Loucy (cell line): Measurements from ENCODE around the gene FBXW12.
A peak's percentile ranks its signal among the peaks of the same experiment; 100 is the strongest.

Experiments used
- H2AFZ ChIP-seq: fragments of 200-600 bp; sonication (generic); 2 replicates; pipeline ENCODE4 v1.6.0; 2016; ENCODE audit warnings: antibody characterized with exemption, mild to moderate bottlenecking, low read length, moderate library complexity
- H3F3A ChIP-seq: fragments of 200-600 bp; 2 replicates; pipeline ENCODE4 v1.6.0; 2016; ENCODE audit warnings: antibody characterized with exemption, low read depth, mild to moderate bottlenecking
- H3K27me3 ChIP-seq: fragments of 200-600 bp; sonication (generic); 2 replicates; pipeline ENCODE4 v1.6.1; 2014; ENCODE audit warnings: low read length, mild to moderate bottlenecking; ENCODE audit not compliant: insufficient read depth, poor library complexity, severe bottlenecking
- H3K36me3 ChIP-seq: fragments of 200-600 bp; sonication (generic); 2 replicates; pipeline ENCODE4 v1.6.1; 2016; ENCODE audit warnings: low read length; ENCODE audit not compliant: insufficient read depth
- H3K4me1 ChIP-seq: fragments of 200-600 bp; sonication (generic); 2 replicates; pipeline ENCODE4 v1.5.1; 2014; ENCODE audit warnings: low read length, mild to moderate bottlenecking; ENCODE audit not compliant: insufficient read depth, poor library complexity, severe bottlenecking
- H3K4me2 ChIP-seq: fragments of 200-600 bp; sonication (generic); 2 replicates; pipeline ENCODE4 v1.6.0; 2014; ENCODE audit warnings: antibody characterized with exemption, low read length, low read depth, mild to moderate bottlenecking; ENCODE audit not compliant: poor library complexity, severe bottlenecking
- H3K4me3 ChIP-seq: fragments of 200-600 bp; sonication (generic); 2 replicates; pipeline ENCODE4 v1.5.1; 2014; ENCODE audit warnings: low read length, mild to moderate bottlenecking, mixed read lengths; ENCODE audit not compliant: poor library complexity, severe bottlenecking
- H3K79me2 ChIP-seq: fragments of 200-600 bp; sonication (generic); 2 replicates; pipeline ENCODE4 v1.6.1; 2014; ENCODE audit warnings: low read length; ENCODE audit not compliant: insufficient read depth
- H3K9ac ChIP-seq: fragments of 200-600 bp; sonication (generic); 2 replicates; pipeline ENCODE4 v1.6.0; 2014; ENCODE audit warnings: mild to moderate bottlenecking, low read depth, low read length, moderate library complexity; ENCODE audit not compliant: poor library complexity, severe bottlenecking
- H3K9me2 ChIP-seq: fragments of 200-600 bp; sonication (generic); replicated peaks from 2 replicates; pipeline ENCODE4 v1.6.1; 2016; ENCODE audit warnings: low read depth, low read length, mixed read lengths
- H3K9me3 ChIP-seq: fragments of 200-600 bp; sonication (generic); 2 replicates; pipeline ENCODE4 v1.6.1; 2014; ENCODE audit warnings: mild to moderate bottlenecking, antibody characterized with exemption, low read length, low read depth; ENCODE audit not compliant: insufficient read depth
- H4K20me1 ChIP-seq: fragments of 200-600 bp; sonication (generic); 2 replicates; pipeline ENCODE4 v1.6.0; 2014; ENCODE audit warnings: antibody characterized with exemption, low read length, mild to moderate bottlenecking; ENCODE audit not compliant: insufficient read depth, poor library complexity, severe bottlenecking
- EZH2phosphoT487 ChIP-seq: fragments of 200-600 bp; IDR thresholded peaks from 2 replicates; pipeline ENCODE4 v1.6.1; 2018; ENCODE audit warnings: antibody characterized with exemption, mild to moderate bottlenecking, moderate library complexity, borderline replicate concordance
- TF ChIP-seq, protein P1 (sequence below): fragments of 200-600 bp; sonication (generic); conservative IDR thresholded peaks from 2 replicates; pipeline ENCODE4 v1.5.1; 2014; ENCODE audit warnings: mild to moderate bottlenecking, antibody characterized with exemption, low read length

Gene FBXW12

DNA sequence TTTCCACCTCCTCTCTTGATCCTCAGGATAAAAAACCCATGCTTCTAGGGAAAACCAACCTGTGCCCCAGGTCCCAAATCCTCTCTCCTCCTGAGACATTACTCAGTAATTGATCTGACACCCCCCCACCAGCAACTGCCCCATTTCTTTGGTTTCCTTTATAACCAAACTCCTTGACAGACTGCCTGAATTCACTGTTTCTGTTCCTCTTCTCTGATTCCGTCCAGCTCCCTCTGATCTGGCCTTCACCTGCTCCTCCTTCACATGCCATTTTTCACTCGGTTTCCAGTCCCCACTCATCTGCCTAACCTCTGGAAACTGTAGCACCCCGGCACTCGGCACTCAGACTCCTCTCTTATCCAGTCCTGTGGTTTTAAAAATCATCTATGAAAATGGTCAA is 65.8 kb downstream of the FBXW12 start:
- no peaks in the 10 kb centered on the region for H3K9me2 ChIP-seq
- TF ChIP-seq, protein P1, sequence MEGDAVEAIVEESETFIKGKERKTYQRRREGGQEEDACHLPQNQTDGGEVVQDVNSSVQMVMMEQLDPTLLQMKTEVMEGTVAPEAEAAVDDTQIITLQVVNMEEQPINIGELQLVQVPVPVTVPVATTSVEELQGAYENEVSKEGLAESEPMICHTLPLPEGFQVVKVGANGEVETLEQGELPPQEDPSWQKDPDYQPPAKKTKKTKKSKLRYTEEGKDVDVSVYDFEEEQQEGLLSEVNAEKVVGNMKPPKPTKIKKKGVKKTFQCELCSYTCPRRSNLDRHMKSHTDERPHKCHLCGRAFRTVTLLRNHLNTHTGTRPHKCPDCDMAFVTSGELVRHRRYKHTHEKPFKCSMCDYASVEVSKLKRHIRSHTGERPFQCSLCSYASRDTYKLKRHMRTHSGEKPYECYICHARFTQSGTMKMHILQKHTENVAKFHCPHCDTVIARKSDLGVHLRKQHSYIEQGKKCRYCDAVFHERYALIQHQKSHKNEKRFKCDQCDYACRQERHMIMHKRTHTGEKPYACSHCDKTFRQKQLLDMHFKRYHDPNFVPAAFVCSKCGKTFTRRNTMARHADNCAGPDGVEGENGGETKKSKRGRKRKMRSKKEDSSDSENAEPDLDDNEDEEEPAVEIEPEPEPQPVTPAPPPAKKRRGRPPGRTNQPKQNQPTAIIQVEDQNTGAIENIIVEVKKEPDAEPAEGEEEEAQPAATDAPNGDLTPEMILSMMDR: no peak
- no peak for TF ChIP-seq EZH2phosphoT487
- no peak overlapping the region for H2AFZ ChIP-seq
- H3K4me2 ChIP-seq: peak overlapping the region; percentile 61
- no peaks in the 10 kb centered on the region for H3F3A ChIP-seq
- H3K4me3 ChIP-seq: no peak overlapping the region
- H3K36me3 ChIP-seq: peaks cover 3% of the 10 kb centered on the region; the same call in 1 of the 2 replicates
- H3K79me2 ChIP-seq: peaks cover 47% of the 10 kb centered on the region
- no peaks in the 10 kb centered on the region for H3K27me3 ChIP-seq
- H3K9me3 ChIP-seq: no peaks in the 10 kb centered on the region
- H3K9ac ChIP-seq: peak overlapping the region; percentile 0
- peaks cover 21% of the 10 kb centered on the region for H4K20me1 ChIP-seq
- peaks cover 23% of the 10 kb centered on the region for H3K4me1 ChIP-seq

- Histone ChIP-seq H4K20me1 (peaks cover 27% of the 10 kb centered on the region), H3K9me2 (no peaks in the 10 kb centered on the region), H3K4me1 (peaks cover 23% of the 10 kb centered on the region), H3K36me3 (peaks cover 10% of the 10 kb centered on the region; the same call in 1 of the 2 replicates), H3K4me2 (peak within 1 kb of the TSS; percentile 95), H3K27me3 (no peaks in the 10 kb centered on the region), H3K79me2 (peaks cover 52% of the 10 kb centered on the region), H3K9ac (peak within 1 kb of the TSS; percentile 99), H3F3A (no peaks in the 10 kb centered on the region), H2AFZ (peak within 1 kb of the TSS; percentile 75), H3K4me3 (peak within 1 kb of the TSS; percentile 81), H3K9me3 (no peaks in the 10 kb centered on the region)
- TF ChIP-seq, protein P1: no peak
- no peak for TF ChIP-seq EZH2phosphoT487
Observed at GRCh38 chr3:48439820-48440589, 68.0 kb downstream of the FBXW12 start, which contains the start of the genes CCDC51 and TMA7. Gene CCDC51, minus strand, starts transcription at chr3:48440119. Its CDS starts 4,991 bp downstream, at chr3:48435128. Gene TMA7, plus strand, starts transcription at chr3:48440257. Its CDS starts 40 bp downstream, at chr3:48440297.

- Histone ChIP-seq H3K9ac (peak overlapping the region; percentile 99), H3K27me3 (no peaks in the 10 kb centered on the region), H3K4me3 (peak overlapping the region; percentile 81), H3K79me2 (peaks cover 52% of the 10 kb centered on the region), H3K4me2 (peak overlapping the region; percentile 95), H2AFZ (0 out of 2 replicates have a peak overlapping the region, but pooled peaks have one; percentile 75), H3F3A (no peaks in the 10 kb centered on the region), H3K9me3 (no peaks in the 10 kb centered on the region), H3K36me3 (peaks cover 10% of the 10 kb centered on the region; the same call in 1 of the 2 replicates), H4K20me1 (peaks cover 27% of the 10 kb centered on the region), H3K9me2 (no peaks in the 10 kb centered on the region), H3K4me1 (peaks cover 25% of the 10 kb centered on the region)
- TF ChIP-seq, protein P1: no peak
Observed at GRCh38 chr3:48440590-48440958, 68.6 kb downstream of the FBXW12 start.
